ENCODE measurements around the gene RORC.

Gene RORC

GRCh38 chr1:151840421-151840820, 8.8 kb upstream of the RORC start:
- no peak for DNase-seq (ENCODE audit: low read depth)
- H3K4me3 ChIP-seq (ENCODE audit: low read depth, low read length) = peak overlapping the region; percentile 39

GRCh38 chr1:151839457-151840403, 8.1 kb upstream of the RORC start, which contains the start of gene C2CD4D:
Gene C2CD4D, minus strand, starts transcription at chr1:151839820. Its CDS starts 831 bp downstream, at chr1:151838989.
- peak; percentile 61 for DNase-seq (ENCODE audit: low read depth)
- H3K4me3 ChIP-seq (ENCODE audit: low read depth, low read length) = peak within 1 kb of the TSS; percentile 59

More at GRCh38 chr1:151840421-151840820, 8.8 kb upstream of the RORC start:
- no peak for TF ChIP-seq CTCF (IDR thresholded peaks at IDR 0.05; ENCODE audit: insufficient read depth, low read depth, low read length, missing control alignments)

GRCh38 chr1:151839082-151839412, 7.4 kb upstream of the RORC start:
- DNase-seq (ENCODE audit: low read depth) = no peak
- peak overlapping the region; percentile 59 for H3K4me3 ChIP-seq (ENCODE audit: low read depth, low read length)
- TF ChIP-seq CTCF (IDR thresholded peaks at IDR 0.05; ENCODE audit: insufficient read depth, low read depth, low read length, missing control alignments) = no peak

More at GRCh38 chr1:151839457-151840403, 8.1 kb upstream of the RORC start, which contains the start of gene C2CD4D:
- no peak for TF ChIP-seq CTCF (IDR thresholded peaks at IDR 0.05; ENCODE audit: insufficient read depth, low read depth, low read length, missing control alignments)

- peak overlapping the region; percentile 59 for H3K4me3 ChIP-seq (ENCODE audit: low read depth, low read length)
Observed at GRCh38 chr1:151838222-151839081, 6.8 kb upstream of the RORC start.

GRCh38 chr1:151837884-151838221, 6.3 kb upstream of the RORC start:
- H3K4me3 ChIP-seq (ENCODE audit: low read depth, low read length) = no peak overlapping the region; the same call in 1 of the 2 replicates
- peak; percentile 32 for DNase-seq (ENCODE audit: low read depth)
- no peak for TF ChIP-seq CTCF (IDR thresholded peaks at IDR 0.05; ENCODE audit: insufficient read depth, low read depth, low read length, missing control alignments)

More at GRCh38 chr1:151838222-151839081, 6.8 kb upstream of the RORC start:
- peak; percentile 26 for DNase-seq (ENCODE audit: low read depth)
- no peak for TF ChIP-seq CTCF (IDR thresholded peaks at IDR 0.05; ENCODE audit: insufficient read depth, low read depth, low read length, missing control alignments)

GRCh38 chr1:151837197-151837596, 5.6 kb upstream of the RORC start:
- TF ChIP-seq CTCF (IDR thresholded peaks at IDR 0.05; ENCODE audit: insufficient read depth, low read depth, low read length, missing control alignments) = no peak
- DNase-seq (ENCODE audit: low read depth) = no peak
- H3K4me3 ChIP-seq (ENCODE audit: low read depth, low read length) = no peak overlapping the region

All from GM12865 (cell line).